Endometrial microvascular endothelial cells (primary cell): ENCODE measurements around the gene HSD11B2. TPM values are rescaled to one million over a fixed set of nuclear protein-coding genes. Genes with fewer than 3 reads are reported as not detected.

Source experiments
- in situ Hi-C: cut with HindIII; loops from 2 replicates; pipeline ENCODE4 v1.10.0; 2017; ENCODE audit warnings: low sequenced_read_pairs, low pct_unique_long_range_greater_than_20kb; ENCODE audit errors: inconsistent ontology term
- total RNA-seq: library from RNA; depleted of rRNA; stranded (reverse); fragments of >200 nt; gene quantifications from one replicate; pipeline ENCODE4 v1.2.3, GENCODE V29; 2015; ENCODE audit errors: inconsistent ontology term

The HSD11B2 gene
- not detected for total RNA-seq

- in situ Hi-C loops, result no loop called here
These were observed at the start of gene HSD11B2 for GRCh38 chr16:67430977-67431774. TSS of gene HSD11B2 (plus strand) at chr16:67431121. CDS start at chr16:67431249, 128 bp downstream.

GRCh38 chr16:67383284-67383683 lies 47.6 kb upstream of the HSD11B2 start:
- in situ Hi-C loops, result loop anchor here (10.0 kb wide), 2 partner anchors 62 to 118 kb away; no protein-coding TSS in a partner anchor

DNA sequence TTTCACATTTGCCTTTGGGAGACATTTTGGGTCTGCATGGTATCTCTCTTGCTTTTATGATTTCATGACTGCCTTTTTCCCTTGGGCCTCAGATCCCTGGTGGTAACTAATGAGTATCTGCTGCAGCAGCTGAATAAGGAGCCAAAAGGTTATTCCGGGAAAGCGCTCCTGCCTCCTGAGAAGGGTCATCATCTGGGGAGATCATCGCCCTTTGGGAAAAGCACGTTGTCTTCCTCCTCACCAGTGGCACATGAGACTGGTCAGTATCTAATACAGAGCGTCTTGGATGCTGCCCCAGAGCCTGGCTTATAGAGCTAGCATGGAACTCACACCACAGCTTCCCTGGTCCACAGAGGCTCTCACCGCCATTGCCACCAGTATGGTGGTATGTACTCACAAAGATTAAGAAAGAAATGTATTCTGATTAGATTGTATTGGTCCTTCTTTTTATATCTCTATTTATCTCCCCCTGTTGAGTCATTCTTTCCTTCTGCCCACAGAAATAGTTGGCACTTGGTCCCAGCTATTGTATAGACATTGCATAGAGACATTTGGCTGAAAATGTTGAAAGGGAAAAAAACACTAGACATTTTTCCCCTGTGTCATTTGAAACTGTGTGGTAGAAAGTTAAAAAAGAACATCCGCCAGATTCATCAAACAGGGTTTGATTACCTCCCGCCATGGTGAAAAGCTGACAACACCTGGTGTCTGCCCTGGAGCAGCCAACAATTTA lies 46.0 kb upstream of the HSD11B2 start:
- in situ Hi-C loops, result loop anchor here (10.0 kb wide), 2 partner anchors 60 to 120 kb away; no protein-coding TSS in a partner anchor

- in situ Hi-C loops, result loop anchor here (10.0 kb wide), 2 partner anchors 58 to 122 kb away; no protein-coding TSS in a partner anchor
These were observed 44.0 kb upstream of the HSD11B2 start for GRCh38 chr16:67386861-67387455.

DNA sequence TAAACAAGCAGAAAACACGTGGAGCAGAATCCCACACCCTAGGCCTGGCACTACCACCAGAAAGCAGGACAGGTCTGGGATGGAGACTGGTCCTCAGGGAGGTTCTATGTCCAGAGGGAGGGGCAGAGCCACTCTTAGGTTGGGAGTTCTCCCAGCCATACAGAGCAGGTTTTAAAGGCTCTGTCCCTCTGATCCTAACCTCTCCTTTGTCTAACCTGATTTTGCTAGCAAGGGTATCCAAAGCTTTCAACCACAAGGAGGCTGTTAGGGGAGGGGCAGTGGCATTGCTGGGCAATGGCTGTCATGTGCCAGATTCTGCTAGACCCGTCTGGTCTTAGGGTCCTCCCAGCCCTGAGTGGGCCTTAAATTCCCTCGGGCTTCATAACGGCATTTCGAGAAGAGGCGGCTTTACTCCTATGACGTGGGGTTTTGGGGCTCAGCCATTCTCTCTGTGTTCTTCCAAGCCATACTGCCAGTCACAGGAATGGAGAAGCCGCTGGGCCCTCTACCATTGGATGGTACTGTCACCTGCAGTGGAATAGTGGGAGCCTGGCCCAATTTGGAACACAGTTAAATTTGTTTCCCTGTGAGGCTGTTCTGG lies 43.3 kb upstream of the HSD11B2 start:
- in situ Hi-C loops, result loop anchor here (10.0 kb wide), 2 partner anchors 57 to 123 kb away; no protein-coding TSS in a partner anchor

DNA sequence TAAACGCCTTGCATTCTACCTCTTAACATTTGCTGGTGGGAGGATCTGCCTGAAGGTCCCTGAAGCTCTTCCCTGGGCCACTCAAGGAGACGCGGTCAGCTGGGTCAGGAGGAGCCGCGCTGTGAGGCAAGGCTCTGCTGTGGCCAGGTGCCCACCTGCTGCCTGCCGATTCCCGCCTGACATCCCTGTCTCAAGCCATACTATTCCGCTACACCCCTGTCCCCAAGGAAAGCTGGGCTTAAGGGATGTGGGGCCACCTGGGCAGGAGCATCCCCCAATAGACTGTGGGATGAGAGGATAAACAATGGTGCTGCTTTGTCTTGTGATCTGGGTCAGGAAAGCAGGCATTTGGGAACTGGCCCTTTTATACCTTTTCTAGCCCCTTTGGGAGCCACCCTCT lies 42.7 kb upstream of the HSD11B2 start:
- in situ Hi-C loops, result loop anchor here (10.0 kb wide), 2 partner anchors 57 to 123 kb away; no protein-coding TSS in a partner anchor

DNA sequence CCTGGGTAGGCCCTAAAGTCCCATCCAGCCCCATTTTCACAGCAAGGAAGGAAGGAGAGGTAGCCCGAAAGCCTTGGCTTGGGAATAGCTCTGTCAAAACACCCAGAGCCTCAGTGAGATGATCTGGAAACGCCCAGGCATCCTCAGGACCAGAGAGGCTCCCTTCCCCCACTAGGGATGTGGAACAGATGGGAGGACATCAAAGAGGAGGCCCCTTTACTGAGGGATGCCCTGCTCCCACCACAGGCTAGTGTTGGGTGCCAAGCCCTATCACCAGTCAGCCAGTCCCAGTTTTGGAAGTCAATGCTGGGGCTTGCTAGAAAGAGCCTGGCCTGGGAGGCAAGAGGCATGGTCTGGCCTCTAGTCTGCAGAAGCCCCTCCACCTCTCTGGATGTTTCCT lies 42.3 kb upstream of the HSD11B2 start:
- in situ Hi-C loops, result loop anchor here (10.0 kb wide), 2 partner anchors 56 to 124 kb away; no protein-coding TSS in a partner anchor

- in situ Hi-C loops, result loop anchor here (10.0 kb wide), 2 partner anchors 55 to 125 kb away; no protein-coding TSS in a partner anchor
These were observed 40.8 kb upstream of the HSD11B2 start for GRCh38 chr16:67389911-67390815.

DNA sequence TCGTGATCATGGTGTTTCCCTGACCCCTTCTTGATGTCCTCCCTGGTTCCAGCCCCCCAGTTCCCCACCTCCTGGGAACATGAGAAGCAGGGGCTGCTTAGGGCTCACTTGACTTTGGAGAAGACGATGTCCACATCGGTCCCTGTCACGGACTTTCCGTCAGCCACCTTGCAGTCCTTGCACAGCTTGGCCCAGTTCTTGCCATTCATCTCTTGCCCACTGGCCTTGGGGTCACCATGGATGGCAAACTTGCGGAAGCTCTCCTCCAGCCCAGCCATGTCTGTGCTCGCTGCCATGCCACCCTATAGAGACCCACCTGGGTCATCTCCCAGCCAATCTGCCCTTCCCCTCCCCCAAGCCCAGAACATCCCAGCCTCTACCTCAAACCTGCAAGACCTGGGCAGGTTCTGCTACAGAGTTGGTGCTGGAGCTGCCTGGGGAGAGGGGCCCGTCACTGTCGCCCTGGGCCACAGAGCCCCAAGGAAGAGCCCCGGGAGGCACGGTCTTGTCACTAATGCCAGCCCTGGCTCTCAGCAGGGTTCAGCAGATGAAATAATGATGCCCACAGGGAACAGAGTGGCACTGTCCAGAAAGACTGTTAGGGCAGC lies 40.0 kb upstream of the HSD11B2 start:
- in situ Hi-C loops, result no loop called here

GRCh38 chr16:67391424-67392300 lies 39.3 kb upstream of the HSD11B2 start:
- in situ Hi-C loops, result no loop called here

- in situ Hi-C loops, result no loop called here
These were observed 38.4 kb upstream of the HSD11B2 start for GRCh38 chr16:67392301-67393059.

DNA sequence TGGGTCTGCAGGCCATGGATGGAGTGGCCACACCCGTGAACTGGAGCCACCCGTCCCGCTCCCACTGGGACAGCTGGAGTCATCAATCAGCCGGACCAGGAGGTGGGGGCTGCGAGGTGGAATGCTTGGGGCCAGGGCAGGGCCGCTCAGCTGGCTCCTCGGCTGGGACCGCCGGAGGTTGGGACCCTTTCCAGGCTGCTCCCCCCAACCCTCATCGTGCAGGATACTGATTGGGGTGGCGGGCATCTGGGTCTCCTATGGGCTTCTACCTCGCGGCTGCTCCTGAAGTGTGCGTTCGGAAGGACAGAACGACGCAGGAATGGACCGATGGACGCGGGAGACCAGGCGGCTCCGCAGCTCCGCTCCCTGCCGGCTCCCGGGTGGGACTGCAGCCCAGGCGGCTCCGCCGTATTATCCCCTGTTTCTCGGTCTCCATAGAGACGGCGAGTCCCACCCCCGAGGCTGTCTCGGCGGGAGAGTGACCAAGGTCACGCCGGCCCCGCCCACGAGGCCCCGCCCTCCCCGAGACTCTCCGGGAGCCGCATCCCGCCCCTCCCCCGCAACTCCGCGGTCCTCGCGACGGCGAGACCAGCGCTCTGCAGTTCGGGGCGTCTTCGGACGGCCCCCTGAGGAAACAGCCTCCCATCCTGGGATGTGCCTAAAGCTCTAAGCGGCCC lies 37.7 kb upstream of the HSD11B2 start, which contains the start of gene TPPP3:
TSS of gene TPPP3 (minus strand) at position 388 of the 677 bp plus-strand sequence. CDS start 2,387 bp downstream, outside the sequence.
- in situ Hi-C loops, result no loop called here

- in situ Hi-C loops, result no loop called here
These were observed 37.1 kb upstream of the HSD11B2 start for GRCh38 chr16:67393788-67394154.

DNA sequence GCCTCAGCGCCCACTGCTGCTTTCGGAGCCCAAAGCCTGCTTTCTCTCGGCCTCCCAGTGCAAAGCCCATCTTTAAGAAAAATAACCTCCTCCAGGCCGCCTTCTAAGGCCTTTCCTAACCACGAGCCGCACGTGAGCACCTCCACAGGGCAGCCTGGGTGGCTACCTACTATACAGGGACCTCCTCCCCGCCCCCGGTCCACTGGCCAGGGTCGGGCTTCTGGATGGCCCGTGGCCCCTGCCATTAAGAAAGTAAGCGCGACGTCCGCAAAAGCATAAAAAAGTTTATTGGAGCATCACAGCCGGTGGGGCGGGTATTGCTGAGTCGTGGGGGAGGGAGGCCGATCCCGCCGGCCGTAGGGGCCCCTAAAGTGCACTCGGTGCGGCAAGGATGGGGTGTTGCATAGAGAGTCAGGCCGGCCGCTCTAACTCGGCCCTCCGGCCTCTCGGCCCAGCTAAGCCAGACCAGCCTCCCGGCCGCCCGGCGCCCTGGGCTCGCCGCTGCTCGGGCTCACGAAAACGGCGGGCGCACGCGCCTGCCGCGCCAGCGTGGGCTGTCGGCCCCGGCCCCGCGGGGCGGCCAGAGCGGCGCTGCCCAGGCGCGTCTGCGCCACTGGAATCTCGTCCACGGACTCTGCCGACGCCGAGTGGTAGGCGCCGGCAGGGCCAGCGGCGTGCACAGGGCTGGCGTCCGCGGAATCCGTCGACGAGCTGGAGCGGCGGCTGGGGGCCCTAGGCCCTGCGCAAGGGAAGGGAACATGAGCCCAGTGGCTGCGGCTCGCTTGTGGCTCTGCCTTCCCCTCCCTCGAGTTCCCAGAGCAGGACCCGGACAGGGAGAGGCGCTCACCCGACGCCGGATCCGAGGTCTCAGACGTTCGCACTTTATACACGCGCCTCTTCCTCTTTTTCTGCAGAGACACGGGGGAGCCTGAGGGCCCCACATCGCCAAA lies 36.5 kb upstream of the HSD11B2 start:
- in situ Hi-C loops, result no loop called here
